ENCODE measurements around the gene CNIH2. TPM values are rescaled to one million over a fixed set of nuclear protein-coding genes. Genes with fewer than 3 reads are reported as not detected.

The CNIH2 gene
- total and polyA plus RNA-seq, 3 donors from 2014 or later = 4.0 to 17.3 (median 7.4) TPM

GRCh38 chr11:66231561-66231960, 46.4 kb upstream of the CNIH2 start:
- Histone ChIP-seq H3K4me3 (no peak overlapping the region), H3K4me1 (no peaks in the 10 kb centered on the region), H3K27ac (no peak overlapping the region), H3K36me3 (ENCODE audit: low read depth, missing control alignments) (no peaks in the 10 kb centered on the region), H3K27me3 (no peaks in the 10 kb centered on the region), H3K9me3 (no peaks in the 10 kb centered on the region)
- TF ChIP-seq POLR2A (IDR thresholded peaks at IDR 0.05) (no peak), CTCF (IDR thresholded peaks at IDR 0.05) (no peak)
- intact Hi-C loops (cut with DNase I; ENCODE audit: low total_unique reads) = no loop called here
- DNase-seq = no peak
- 94 to 96% methylated on average over 7 of the region's 7 CpGs for WGBS, 2 donors

- WGBS, 2 donors = 87 to 96% methylated on average over 5 to 11 of the region's 11 CpGs
- intact Hi-C loops (cut with DNase I; ENCODE audit: low total_unique reads) = no loop called here
Observed at GRCh38 chr11:66232769-66233168, 45.2 kb upstream of the CNIH2 start.

GRCh38 chr11:66233301-66233700, 44.7 kb upstream of the CNIH2 start:
- intact Hi-C loops (cut with DNase I; ENCODE audit: low total_unique reads) = no loop called here
- DNase-seq = no peak
- Histone ChIP-seq H3K27me3 (no peaks in the 10 kb centered on the region), H3K4me3 (no peak overlapping the region), H3K9me3 (no peaks in the 10 kb centered on the region), H3K27ac (no peak overlapping the region), H3K4me1 (no peaks in the 10 kb centered on the region), H3K36me3 (ENCODE audit: low read depth, missing control alignments) (no peaks in the 10 kb centered on the region)
- WGBS, 2 donors = 96 to 98% methylated on average over 5 of the region's 5 CpGs
- TF ChIP-seq POLR2A (IDR thresholded peaks at IDR 0.05) = no peak
- TF ChIP-seq CTCF (IDR thresholded peaks at IDR 0.05) = no peak

More at GRCh38 chr11:66232769-66233168, 45.2 kb upstream of the CNIH2 start:
- Histone ChIP-seq H3K27ac (no peak overlapping the region), H3K36me3 (ENCODE audit: low read depth, missing control alignments) (no peaks in the 10 kb centered on the region), H3K4me3 (no peak overlapping the region), H3K9me3 (no peaks in the 10 kb centered on the region), H3K27me3 (no peaks in the 10 kb centered on the region), H3K4me1 (no peaks in the 10 kb centered on the region)
- TF ChIP-seq CTCF (IDR thresholded peaks at IDR 0.05) (no peak), POLR2A (IDR thresholded peaks at IDR 0.05) (no peak)
- DNase-seq = no peak

- intact Hi-C loops (cut with DNase I; ENCODE audit: low total_unique reads) = no loop called here
- TF ChIP-seq CTCF (IDR thresholded peaks at IDR 0.05) = no peak
- no peak for TF ChIP-seq POLR2A (IDR thresholded peaks at IDR 0.05)
- H3K9me3 ChIP-seq = no peaks in the 10 kb centered on the region
- no peak for DNase-seq
- no peaks in the 10 kb centered on the region for H3K4me1 ChIP-seq
- no peaks in the 10 kb centered on the region for H3K36me3 ChIP-seq (ENCODE audit: low read depth, missing control alignments)
- H3K27ac ChIP-seq = no peak overlapping the region
- no peak overlapping the region for H3K4me3 ChIP-seq
- H3K27me3 ChIP-seq = no peaks in the 10 kb centered on the region
- 86 to 91% methylated on average over 11 of the region's 11 CpGs for WGBS, 2 donors
Observed at GRCh38 chr11:66235141-66235540, 42.8 kb upstream of the CNIH2 start.

GRCh38 chr11:66237867-66238266, 40.1 kb upstream of the CNIH2 start:
- Histone ChIP-seq H3K4me1 (peaks cover 13% of the 10 kb centered on the region), H3K4me3 (no peak overlapping the region), H3K9me3 (no peaks in the 10 kb centered on the region), H3K27ac (no peak overlapping the region), H3K27me3 (no peaks in the 10 kb centered on the region), H3K36me3 (ENCODE audit: low read depth, missing control alignments) (no peaks in the 10 kb centered on the region)
- intact Hi-C loops (cut with DNase I; ENCODE audit: low total_unique reads) = no loop called here
- WGBS, 2 donors = 91 to 95% methylated on average over 5 to 6 of the region's 6 CpGs
- DNase-seq = no peak
- TF ChIP-seq POLR2A (IDR thresholded peaks at IDR 0.05) = no peak
- no peak for TF ChIP-seq CTCF (IDR thresholded peaks at IDR 0.05)
